Spleen (tissue), 11 donors: Measurements from ENCODE around the gene BRSK2. TPM values are rescaled to one million over a fixed set of nuclear protein-coding genes. Genes with fewer than 3 reads are reported as not detected.

Experiments used
- DNase-seq: peaks from one replicate; pipeline ENCODE4 v3.0.0-alpha.2; 2020
- H3K27ac ChIP-seq, 8 donors: fragments of 200-600 bp; sonication (generic) in 7 of 8; 1 replicate in 4 of 8; 2 replicates in 4 of 8; pipeline versions ENCODE4 v1.5.0 to v1.8.0; 2016 to 2021; ENCODE audit warnings: inconsistent platforms in 4 of 8, mild to moderate bottlenecking in 4 of 8, moderate library complexity in 1 of 8
- H3K27me3 ChIP-seq, 7 donors: fragments of 200-600 bp; sonication (generic) in 6 of 7; replicated peaks in 1 of 7; 1 replicate in 4 of 7; 2 replicates in 3 of 7; pipeline versions ENCODE4 v1.5.0 to v1.8.0; 2016 to 2021; ENCODE audit warnings: inconsistent platforms in 3 of 7, mild to moderate bottlenecking in 1 of 7
- H3K36me3 ChIP-seq, 6 donors: fragments of 200-600 bp; sonication (generic) in 5 of 6; 1 replicate in 4 of 6; 2 replicates in 2 of 6; pipeline versions ENCODE4 v1.5.0 to v1.8.0; 2016 to 2021; ENCODE audit warnings: inconsistent platforms in 2 of 6
- H3K4me1 ChIP-seq, 6 donors: fragments of 200-600 bp; sonication (generic) in 5 of 6; 1 replicate in 3 of 6; 2 replicates in 3 of 6; pipeline versions ENCODE4 v1.5.0 to v1.8.0; 2016 to 2021; ENCODE audit warnings: inconsistent platforms in 3 of 6
- H3K4me3 ChIP-seq, 8 donors: fragments of 200-600 bp; sonication (generic) in 7 of 8; 1 replicate in 4 of 8; 2 replicates in 4 of 8; pipeline versions ENCODE4 v1.5.0 to v1.8.0; 2016 to 2021; ENCODE audit warnings: inconsistent platforms in 4 of 8, mild to moderate bottlenecking in 4 of 8, moderate library complexity in 2 of 8
- H3K9me3 ChIP-seq, 8 donors: fragments of 200-600 bp; sonication (generic) in 7 of 8; 1 replicate in 4 of 8; 2 replicates in 4 of 8; pipeline versions ENCODE4 v1.5.0 to v1.8.0; 2016 to 2021; ENCODE audit warnings: inconsistent platforms in 4 of 8
- CTCF ChIP-seq, 11 experiments: fragments of 200-600 bp in 7 of 11; fragments of 450-650 bp in 4 of 11; sonication (generic) in 4 of 11; IDR thresholded peaks in 8 of 11; conservative IDR thresholded peaks in 3 of 11; 1 replicate in 7 of 11; 2 replicates in 4 of 11; pipeline versions ENCODE4 v1.4.0 to v1.8.0; 2016 to 2021; ENCODE audit warnings: antibody characterized with exemption in 11 of 11, inconsistent platforms in 4 of 11, mild to moderate bottlenecking in 1 of 11
- POLR2A ChIP-seq, 3 donors: fragments of 450-650 bp; IDR thresholded peaks; one replicate each; pipeline ENCODE4 v1.5.1; 2017; ENCODE audit warnings: antibody characterized with exemption in 3 of 3, mild to moderate bottlenecking in 1 of 3
- POLR2AphosphoS5 ChIP-seq, 3 donors: sonication (generic); formaldehyde crosslinking; IDR thresholded peaks; one replicate each; pipeline ENCODE4 v1.5.1; 2017; ENCODE audit warnings: antibody characterized with exemption in 3 of 3
- WGBS, 5 donors: extraction: QIAGEN DNeasy Blood & Tissue Kit in 3 of 5; methylation state at CpG; one replicate each; pipeline versions ENCODE4 v1.1.5 to v1.1.7; 2013 to 2018; 5-methylcytosine and 5-hydroxymethylcytosine counted together
- intact Hi-C: fragments of 100-400 bp; cut with DNase I; formaldehyde crosslinking; loops from one replicate; pipeline ENCODE4 v1.15.0; 2023; ENCODE audit warnings: low total_unique reads
- polyA plus RNA-seq, 3 donors: library from polyadenylated mRNA; stranded (reverse); fragments of 200-250 nt; gene quantifications; one replicate each; pipeline ENCODE4 v1.2.1, GENCODE V29; 2013
- total RNA-seq, 7 donors: library from RNA; depleted of rRNA in 3 of 7; stranded (reverse); fragments of >200 nt in 3 of 7; fragmentation: NEBNext Ultra II Directional in 4 of 7; extraction: Animal tissue kit (Norgen Biotek cat#: 25700) in 4 of 7; gene quantifications; one replicate each; pipeline versions ENCODE4 v1.1.0 to v1.2.1, GENCODE V29; 2016 to 2021
- donor health status: healthy with polysubstance abuse.
- donor health status: DM: no; HTN: no; CAD: no; lungs with moderate emphysema.
- donor health status: DM: no; HTN: no; CAD: no.
- donor health status: Bipolar disorder and iron deficiency.
- donor health status: healthy.
- donor health status: DM: no; HTN: no; CAD: no.
- donor health status: DM: yes; HTN: yes; CAD: no.

The BRSK2 gene
- total and polyA plus RNA-seq, 10 donors: 0.17 to 1.5 (median 0.42) TPM

GRCh38 chr11:1453611-1454034 is 63.9 kb downstream of the BRSK2 start:
- H3K27ac ChIP-seq: no peak overlapping the region
- H3K27me3 ChIP-seq: peaks cover 0 to 53% (median 15%) of the 10 kb centered on the region in 7 donors
- no peak overlapping the region for H3K4me3 ChIP-seq
- no peaks in the 10 kb centered on the region for H3K9me3 ChIP-seq
- TF ChIP-seq CTCF (IDR thresholded peaks at IDR 0.05 in 8 of 11, conservative IDR thresholded peaks at IDR 0.05 in 3 of 11) (peak in 5 of 11 experiments; percentile 20 to 44 (median 38)), POLR2AphosphoS5 (IDR thresholded peaks at IDR 0.05) (peak in 1 of 3 donors; percentile 30), POLR2A (IDR thresholded peaks at IDR 0.05) (no peak)
- H3K36me3 ChIP-seq: no peaks in the 10 kb centered on the region
- no peak for DNase-seq
- 19 to 42% (median 20%) methylated on average over 16 to 17 of the region's 17 CpGs for WGBS, 5 donors
- H3K4me1 ChIP-seq: peaks cover 7 to 62% (median 23%) of the 10 kb centered on the region in 6 donors
- intact Hi-C loops: no loop called here

- no peaks in the 10 kb centered on the region for H3K36me3 ChIP-seq
- intact Hi-C loops: no loop called here
Observed at GRCh38 chr11:1454576-1454975, 64.8 kb downstream of the BRSK2 start.

GRCh38 chr11:1455032-1455762 is 65.5 kb downstream of the BRSK2 start:
- 67 to 89% (median 74%) methylated on average over 11 to 24 of the region's 24 CpGs for WGBS, 5 donors
- no peak overlapping the region for H3K27ac ChIP-seq
- peaks cover 0 to 37% (median 9%) of the 10 kb centered on the region in 7 donors for H3K27me3 ChIP-seq
- TF ChIP-seq CTCF (IDR thresholded peaks at IDR 0.05 in 8 of 11, conservative IDR thresholded peaks at IDR 0.05 in 3 of 11) (no peak), POLR2A (IDR thresholded peaks at IDR 0.05) (no peak), POLR2AphosphoS5 (IDR thresholded peaks at IDR 0.05) (no peak)
- peaks cover 10 to 73% (median 29%) of the 10 kb centered on the region in 6 donors for H3K4me1 ChIP-seq
- H3K36me3 ChIP-seq: no peaks in the 10 kb centered on the region
- intact Hi-C loops: no loop called here
- no peak for DNase-seq
- H3K4me3 ChIP-seq: no peak overlapping the region
- H3K9me3 ChIP-seq: no peaks in the 10 kb centered on the region

More at GRCh38 chr11:1454576-1454975, 64.8 kb downstream of the BRSK2 start:
- H3K9me3 ChIP-seq: no peaks in the 10 kb centered on the region
- TF ChIP-seq CTCF (IDR thresholded peaks at IDR 0.05 in 8 of 11, conservative IDR thresholded peaks at IDR 0.05 in 3 of 11): no peak
- TF ChIP-seq POLR2AphosphoS5 (IDR thresholded peaks at IDR 0.05): peak in 2 of 3 donors; percentile 42 to 46
- TF ChIP-seq POLR2A (IDR thresholded peaks at IDR 0.05): no peak
- H3K27ac ChIP-seq: no peak overlapping the region
- H3K27me3 ChIP-seq: peaks cover 0 to 43% (median 10%) of the 10 kb centered on the region in 7 donors
- no peak overlapping the region for H3K4me3 ChIP-seq
- WGBS, 5 donors: 68 to 84% (median 77%) methylated on average over 5 to 21 of the region's 21 CpGs
- H3K4me1 ChIP-seq: peaks cover 10 to 67% (median 26%) of the 10 kb centered on the region in 6 donors
- DNase-seq: no peak

GRCh38 chr11:1455763-1456060 is 66.0 kb downstream of the BRSK2 start:
- no peak overlapping the region for H3K4me3 ChIP-seq
- H3K27ac ChIP-seq: no peak overlapping the region
- 42 to 82% (median 58%) methylated on average over 5 of the region's 5 CpGs; no CpG with 5 or more reads in 1 of the 5 donors for WGBS, 5 donors
- peaks cover 0 to 32% (median 4%) of the 10 kb centered on the region in 7 donors for H3K27me3 ChIP-seq
- intact Hi-C loops: no loop called here
- TF ChIP-seq POLR2A (IDR thresholded peaks at IDR 0.05) (no peak), CTCF (IDR thresholded peaks at IDR 0.05 in 8 of 11, conservative IDR thresholded peaks at IDR 0.05 in 3 of 11) (no peak), POLR2AphosphoS5 (IDR thresholded peaks at IDR 0.05) (no peak)
- peaks cover 10 to 73% (median 29%) of the 10 kb centered on the region in 6 donors for H3K4me1 ChIP-seq
- no peaks in the 10 kb centered on the region for H3K9me3 ChIP-seq
- no peaks in the 10 kb centered on the region for H3K36me3 ChIP-seq
- DNase-seq: no peak
